DND-41 (cell line): Measurements from ENCODE around the gene PPP1R17.

ENCODE experiments used
- ATAC-seq: fragments of 200-7000 bp; cut with Tn5 transposase; 3 replicates; pipeline ENCODE4 v1.9.1; 2021; ENCODE audit warnings: low read depth; ENCODE audit not compliant: insufficient read depth
- DNase-seq: peaks from one replicate; pipeline ENCODE4 v3.0.0-alpha.2; 2020
- H2AFZ ChIP-seq: 2 replicates; pipeline ENCODE4 v1.6.0; 2012; ENCODE audit warnings: low read depth, low read length
- H3K27ac ChIP-seq: 2 replicates; pipeline ENCODE4 v1.5.1; 2012; ENCODE audit warnings: low read length, inconsistent platforms
- H3K27me3 ChIP-seq: fragments of 200-600 bp; sonication (generic); 2 replicates; pipeline ENCODE4 v1.6.0; 2012; ENCODE audit warnings: low read length, mild to moderate bottlenecking, inconsistent platforms; ENCODE audit not compliant: insufficient read depth, poor library complexity
- H3K36me3 ChIP-seq: 2 replicates; pipeline ENCODE4 v1.5.1; 2012; ENCODE audit warnings: low read length, inconsistent platforms; ENCODE audit not compliant: insufficient read depth
- H3K4me1 ChIP-seq: 2 replicates; pipeline ENCODE4 v1.5.1; 2012; ENCODE audit warnings: mild to moderate bottlenecking, low read length; ENCODE audit not compliant: insufficient read depth
- H3K4me2 ChIP-seq: 2 replicates; pipeline ENCODE4 v1.6.0; 2012; ENCODE audit warnings: mild to moderate bottlenecking, moderate library complexity, low read length, inconsistent platforms; ENCODE audit not compliant: insufficient read depth
- H3K4me3 ChIP-seq, 2 experiments: fragments of 200-600 bp in 1 of 2; shearing (Covaris generic) in 1 of 2; 2 replicates each; pipeline ENCODE4 v1.5.1; 2012 to 2016; ENCODE audit warnings: inconsistent platforms in 2 of 2, low read length in 2 of 2, mild to moderate bottlenecking in 2 of 2, low read depth in 1 of 2, moderate library complexity in 1 of 2
- H3K79me2 ChIP-seq: 2 replicates; pipeline ENCODE4 v1.6.0; 2012; ENCODE audit warnings: low read length, inconsistent platforms; ENCODE audit not compliant: insufficient read depth
- H3K9ac ChIP-seq: 2 replicates; pipeline ENCODE4 v1.6.0; 2012; ENCODE audit warnings: low read depth, mild to moderate bottlenecking, inconsistent platforms, low read length, moderate library complexity
- H3K9me3 ChIP-seq: 2 replicates; pipeline ENCODE4 v1.5.1; 2012; ENCODE audit warnings: low read length, moderate library complexity, mild to moderate bottlenecking, inconsistent platforms; ENCODE audit not compliant: insufficient read depth, severe bottlenecking
- H4K20me1 ChIP-seq: 2 replicates; pipeline ENCODE4 v1.6.0; 2012; ENCODE audit warnings: low read length; ENCODE audit not compliant: insufficient read depth
- EZH2 ChIP-seq: IDR thresholded peaks from 3 replicates; pipeline ENCODE4 v1.6.1; 2012; ENCODE audit warnings: borderline replicate concordance, low read depth, mild to moderate bottlenecking, moderate library complexity, low read length, inconsistent platforms; ENCODE audit not compliant: severe bottlenecking
- TF ChIP-seq, protein P1 (sequence below): IDR thresholded peaks from 2 replicates; pipeline ENCODE4 v1.5.1; 2012; ENCODE audit warnings: borderline replicate concordance, low read length, moderate library complexity, mild to moderate bottlenecking; ENCODE audit not compliant: poor library complexity, severe bottlenecking; ENCODE audit errors: extremely low read depth

The PPP1R17 gene

DNA sequence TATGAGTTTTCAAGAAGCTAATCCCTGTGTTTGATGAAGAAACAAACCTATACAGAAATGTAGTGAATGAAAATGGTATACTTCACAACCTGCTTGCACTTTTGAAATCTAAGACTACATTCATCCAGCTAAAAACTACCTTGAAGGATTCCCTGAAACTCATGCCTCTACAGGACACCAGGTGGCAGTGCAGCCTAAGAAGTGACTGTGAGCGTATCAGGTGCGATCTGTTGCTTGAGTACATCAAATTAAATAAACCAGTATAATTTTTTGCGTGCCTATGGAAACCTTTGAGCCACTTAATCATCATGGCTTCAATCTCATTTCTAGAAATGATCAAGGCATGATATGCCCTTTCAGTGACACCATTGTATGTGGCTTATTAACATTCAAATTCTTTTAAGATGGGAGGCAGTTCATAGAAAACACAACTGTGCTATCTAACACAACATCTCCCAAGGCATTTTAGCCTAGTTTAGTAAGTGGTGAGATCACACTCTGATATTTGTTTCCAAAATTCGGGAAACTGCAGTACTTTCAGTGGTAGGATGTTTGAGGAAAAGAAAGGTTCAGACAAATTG is 57.4 kb downstream of the PPP1R17 start:
- no peaks in the 10 kb centered on the region for H3K9me3 ChIP-seq
- peak; percentile 80; the same call in 2 of the 3 replicates for ATAC-seq
- no peaks in the 10 kb centered on the region for H3K36me3 ChIP-seq
- no peak overlapping the region for H2AFZ ChIP-seq
- H3K9ac ChIP-seq: no peak overlapping the region
- no peaks in the 10 kb centered on the region for H3K79me2 ChIP-seq
- TF ChIP-seq, protein P1, sequence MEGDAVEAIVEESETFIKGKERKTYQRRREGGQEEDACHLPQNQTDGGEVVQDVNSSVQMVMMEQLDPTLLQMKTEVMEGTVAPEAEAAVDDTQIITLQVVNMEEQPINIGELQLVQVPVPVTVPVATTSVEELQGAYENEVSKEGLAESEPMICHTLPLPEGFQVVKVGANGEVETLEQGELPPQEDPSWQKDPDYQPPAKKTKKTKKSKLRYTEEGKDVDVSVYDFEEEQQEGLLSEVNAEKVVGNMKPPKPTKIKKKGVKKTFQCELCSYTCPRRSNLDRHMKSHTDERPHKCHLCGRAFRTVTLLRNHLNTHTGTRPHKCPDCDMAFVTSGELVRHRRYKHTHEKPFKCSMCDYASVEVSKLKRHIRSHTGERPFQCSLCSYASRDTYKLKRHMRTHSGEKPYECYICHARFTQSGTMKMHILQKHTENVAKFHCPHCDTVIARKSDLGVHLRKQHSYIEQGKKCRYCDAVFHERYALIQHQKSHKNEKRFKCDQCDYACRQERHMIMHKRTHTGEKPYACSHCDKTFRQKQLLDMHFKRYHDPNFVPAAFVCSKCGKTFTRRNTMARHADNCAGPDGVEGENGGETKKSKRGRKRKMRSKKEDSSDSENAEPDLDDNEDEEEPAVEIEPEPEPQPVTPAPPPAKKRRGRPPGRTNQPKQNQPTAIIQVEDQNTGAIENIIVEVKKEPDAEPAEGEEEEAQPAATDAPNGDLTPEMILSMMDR: peak; percentile 90
- peak; percentile 45 for TF ChIP-seq EZH2
- H3K4me1 ChIP-seq: no peaks in the 10 kb centered on the region
- H3K4me3 ChIP-seq: no peak overlapping the region
- H4K20me1 ChIP-seq: no peaks in the 10 kb centered on the region
- peaks cover 10% of the 10 kb centered on the region for H3K27me3 ChIP-seq
- peak; percentile 57 for DNase-seq
- H3K4me2 ChIP-seq: no peak overlapping the region
- no peak overlapping the region for H3K27ac ChIP-seq

DNA sequence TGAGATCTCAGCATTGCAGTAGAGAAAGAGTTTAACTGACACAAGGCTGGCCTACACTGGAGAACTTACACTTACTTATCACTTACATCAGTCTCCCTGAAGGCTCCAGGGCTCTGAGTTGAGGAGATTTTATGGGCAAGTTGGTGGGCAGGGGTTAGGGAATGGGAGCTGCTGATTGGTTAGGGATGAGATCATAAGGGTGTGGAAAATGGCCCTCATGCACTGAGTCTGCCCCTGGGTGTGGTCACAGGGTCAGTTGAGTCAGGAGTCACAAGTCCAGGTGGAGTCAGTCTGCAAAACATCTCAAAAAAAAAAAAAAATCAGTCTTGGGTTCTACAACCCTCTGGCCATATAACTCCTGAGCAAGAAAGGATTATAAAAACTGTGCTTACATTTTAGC is 60.5 kb downstream of the PPP1R17 start:
- Histone ChIP-seq H3K4me3 (no peak overlapping the region), H4K20me1 (no peaks in the 10 kb centered on the region), H2AFZ (no peak overlapping the region), H3K79me2 (no peaks in the 10 kb centered on the region), H3K4me1 (no peaks in the 10 kb centered on the region), H3K27me3 (peaks cover 5% of the 10 kb centered on the region), H3K4me2 (no peak overlapping the region), H3K36me3 (no peaks in the 10 kb centered on the region), H3K9ac (no peak overlapping the region), H3K27ac (no peak overlapping the region), H3K9me3 (no peaks in the 10 kb centered on the region)
- DNase-seq (no peak), ATAC-seq (no peak)
- TF ChIP-seq EZH2: no peak
- TF ChIP-seq, protein P1: no peak

DNA sequence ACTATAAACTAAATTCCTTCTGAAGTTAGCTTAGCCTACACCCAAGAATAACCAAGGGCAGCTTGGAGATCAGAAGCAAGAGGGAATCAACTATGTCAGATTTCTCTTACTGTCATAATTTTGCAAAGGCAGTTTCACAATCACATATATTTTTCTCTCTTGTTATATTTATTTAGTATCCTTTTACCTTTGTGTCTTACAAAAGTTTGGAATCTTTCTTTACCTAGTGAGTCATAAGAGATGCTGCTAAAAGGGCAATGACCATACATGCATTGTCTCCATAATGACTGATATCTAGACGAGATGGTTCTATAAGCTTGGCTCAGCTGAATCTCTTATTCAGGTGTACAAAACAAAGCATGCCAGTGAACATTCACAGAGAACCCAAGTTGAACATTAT is 61.1 kb downstream of the PPP1R17 start:
- no peak for TF ChIP-seq EZH2
- TF ChIP-seq, protein P1: no peak
- Histone ChIP-seq H3K27ac (no peak overlapping the region), H3K27me3 (peaks cover 5% of the 10 kb centered on the region), H2AFZ (no peak overlapping the region), H3K9ac (no peak overlapping the region), H4K20me1 (no peaks in the 10 kb centered on the region), H3K4me1 (no peaks in the 10 kb centered on the region), H3K79me2 (no peaks in the 10 kb centered on the region), H3K9me3 (no peaks in the 10 kb centered on the region), H3K4me2 (no peak overlapping the region), H3K4me3 (no peak overlapping the region), H3K36me3 (no peaks in the 10 kb centered on the region)
- ATAC-seq: no peak
- DNase-seq: no peak
